SK-N-SH (cell line): Measurements from ENCODE around the gene OLFM1. TPM values are rescaled to one million over a fixed set of nuclear protein-coding genes. Genes with fewer than 3 reads are reported as not detected.

Experiments used
- CTCF ChIA-PET: fragments of 300-600, 350-600 bp; formaldehyde crosslinking; extraction: SDS; loops from one replicate; lab custom pipeline; 2021; lab: Yijun Ruan, JAX
- POLR2A ChIA-PET: fragments of 350-600 bp; sonication (Branson Sonifier 250); formaldehyde crosslinking; extraction: SDS; loops from one replicate; lab custom pipeline; 2020; ENCODE audit warnings: antibody characterized with exemption, inconsistent platforms; lab: Yijun Ruan, JAX
- DNase-seq: peaks from one replicate; pipeline ENCODE4 v3.0.0; 2012
- H2AFZ ChIP-seq: fragments of 200-600 bp; sonication (generic); 2 replicates; pipeline ENCODE4 v1.8.1; 2016; ENCODE audit warnings: antibody characterized with exemption, mild to moderate bottlenecking, low read depth
- H3F3A ChIP-seq: fragments of 200-600 bp; sonication (generic); replicated peaks from 2 replicates; pipeline ENCODE3; 2016; ENCODE audit warnings: antibody characterized with exemption, mild to moderate bottlenecking; ENCODE audit not compliant: insufficient read depth
- H3K27ac ChIP-seq, 2 experiments: fragments of 200-500 bp in 1 of 2; fragments of 200-600 bp in 1 of 2; sonication (Bioruptor generic) in 1 of 2; sonication (generic), shearing (Covaris generic) in 1 of 2; 2 replicates each; pipeline versions ENCODE4 v1.5.1 to v1.6.1; 2014 to 2016; ENCODE audit warnings: low read depth in 2 of 2, inconsistent platforms in 1 of 2, low read length in 1 of 2, mild to moderate bottlenecking in 1 of 2, mixed read lengths in 1 of 2
- H3K27me3 ChIP-seq: fragments of 200-600 bp; sonication (generic), shearing (Covaris generic); 2 replicates; pipeline ENCODE4 v1.6.1; 2016; ENCODE audit warnings: mixed run types; ENCODE audit not compliant: insufficient read depth
- H3K36me3 ChIP-seq, 2 experiments: fragments of 200-500 bp in 1 of 2; fragments of 200-600 bp in 1 of 2; sonication (Bioruptor generic) in 1 of 2; sonication (generic) in 1 of 2; replicated peaks in 1 of 2; 2 replicates each; pipeline versions ENCODE3 to v1.5.1; 2014 to 2016; ENCODE audit warnings: low read length in 1 of 2, mild to moderate bottlenecking in 1 of 2; ENCODE audit not compliant: insufficient read depth in 2 of 2, control insufficient read depth in 1 of 2
- H3K4me1 ChIP-seq, 2 experiments: fragments of 200-500 bp in 1 of 2; fragments of 200-600 bp in 1 of 2; sonication (Bioruptor generic) in 1 of 2; sonication (generic), shearing (Covaris generic) in 1 of 2; 2 replicates each; pipeline versions ENCODE4 v1.5.1 to v1.6.1; 2014 to 2016; ENCODE audit warnings: low read depth in 1 of 2, low read length in 1 of 2, mixed run types in 1 of 2; ENCODE audit not compliant: insufficient read depth in 2 of 2, control insufficient read depth in 1 of 2
- H3K4me2 ChIP-seq: fragments of 200-600 bp; sonication (generic), shearing (Covaris generic); 2 replicates; pipeline ENCODE4 v1.6.1; 2017; ENCODE audit warnings: mixed run types
- H3K4me3 ChIP-seq, 2 experiments: fragments of 200-500 bp in 1 of 2; fragments of 200-600 bp in 1 of 2; sonication (Bioruptor generic) in 1 of 2; sonication (generic), shearing (Covaris generic) in 1 of 2; 2 replicates each; pipeline versions ENCODE4 v1.5.1 to v1.8.1; 2014 to 2016; ENCODE audit warnings: low read depth in 2 of 2, inconsistent platforms in 1 of 2, low read length in 1 of 2, mild to moderate bottlenecking in 1 of 2, mixed read lengths in 1 of 2, moderate library complexity in 1 of 2
- H3K79me2 ChIP-seq: fragments of 200-600 bp; sonication (generic); 2 replicates; pipeline ENCODE4 v1.8.1; 2017; ENCODE audit warnings: mild to moderate bottlenecking; ENCODE audit not compliant: insufficient read depth
- H3K9ac ChIP-seq: fragments of 200-600 bp; sonication (generic); 2 replicates; pipeline ENCODE4 v1.6.1; 2017; ENCODE audit warnings: mixed run types
- H3K9me2 ChIP-seq: fragments of 200-600 bp; sonication (generic); 2 replicates; pipeline ENCODE4 v1.6.1; 2017; ENCODE audit warnings: mixed run types
- H3K9me3 ChIP-seq: fragments of 200-600 bp; sonication (generic); 2 replicates; pipeline ENCODE4 v1.6.1; 2017; ENCODE audit warnings: mixed run types, mild to moderate bottlenecking, moderate library complexity
- H4K20me1 ChIP-seq: fragments of 200-600 bp; sonication (generic); 2 replicates; pipeline ENCODE4 v1.6.1; 2017; ENCODE audit warnings: mild to moderate bottlenecking, mixed run types; ENCODE audit not compliant: insufficient read depth
- EP300 ChIP-seq, 2 experiments: IDR thresholded peaks; 2 replicates each; pipeline versions ENCODE4 v1.4.0 to v1.6.1; 2012; ENCODE audit warnings: borderline replicate concordance in 1 of 2, low read depth in 1 of 2, low read length in 1 of 2
- EZH2phosphoT487 ChIP-seq: fragments of 200-600 bp; sonication (generic); IDR thresholded peaks from 2 replicates; pipeline ENCODE4 v1.6.1; 2017; ENCODE audit warnings: low read depth, mixed run types, mild to moderate bottlenecking, antibody characterized with exemption, moderate library complexity, borderline replicate concordance
- FOSL2 ChIP-seq: IDR thresholded peaks from 2 replicates; pipeline ENCODE4 v1.4.0; 2012; ENCODE audit warnings: low read depth, mild to moderate bottlenecking, moderate library complexity, borderline replicate concordance
- FOXM1 ChIP-seq: IDR thresholded peaks from 2 replicates; pipeline ENCODE4 v1.4.0; 2012; ENCODE audit warnings: low read depth, mild to moderate bottlenecking
- GABPA ChIP-seq: IDR thresholded peaks from 2 replicates; pipeline ENCODE4 v1.4.0; 2012; ENCODE audit warnings: low read depth, mild to moderate bottlenecking
- GATA2 ChIP-seq: sonication (generic); formaldehyde crosslinking; IDR thresholded peaks from 2 replicates; pipeline ENCODE4 v1.5.0; 2020; ENCODE audit warnings: mild to moderate bottlenecking, missing genetic modification reagents
- IRF3 ChIP-seq: fragments of 150-350 bp; IDR thresholded peaks from 2 replicates; pipeline ENCODE4 v1.6.1; 2016; ENCODE audit warnings: mild to moderate bottlenecking, low read depth, low read length
- MEF2A ChIP-seq: IDR thresholded peaks from 2 replicates; pipeline ENCODE4 v1.4.0; 2012; ENCODE audit warnings: low read depth, borderline replicate concordance
- PBX3 ChIP-seq: IDR thresholded peaks from 2 replicates; pipeline ENCODE4; 2012
- RAD21 ChIP-seq: IDR thresholded peaks from 2 replicates; pipeline ENCODE4 v1.6.1; 2012; ENCODE audit warnings: mild to moderate bottlenecking, low read length
- REST ChIP-seq: IDR thresholded peaks from 2 replicates; pipeline ENCODE4 v1.6.1; 2012; ENCODE audit warnings: mild to moderate bottlenecking, low read depth, low read length, moderate library complexity
- RFX5 ChIP-seq: IDR thresholded peaks from 2 replicates; pipeline ENCODE4 v1.6.1; 2012; ENCODE audit warnings: mild to moderate bottlenecking, improper control_type of control experiment, low read length
- SIN3A ChIP-seq: IDR thresholded peaks from 2 replicates; pipeline ENCODE4 v1.6.1; 2012; ENCODE audit warnings: low read depth, mild to moderate bottlenecking, low read length, moderate library complexity, borderline replicate concordance
- TAF1 ChIP-seq: IDR thresholded peaks from 2 replicates; pipeline ENCODE4 v1.6.1; 2012; ENCODE audit warnings: low read depth, mild to moderate bottlenecking, low read length, moderate library complexity, borderline replicate concordance
- TCF12 ChIP-seq: IDR thresholded peaks from 2 replicates; pipeline ENCODE4 v1.4.0; 2012
- WGBS: methylation state at CpG from one replicate; pipeline ENCODE4 v1.1.6; 2017; ENCODE audit warnings: low lambda C conversion rate; 5-methylcytosine and 5-hydroxymethylcytosine counted together
- polyA plus RNA-seq, 3 experiments: library from polyadenylated mRNA; depleted of rRNA; stranded (reverse); fragments of >200 nt; gene quantifications; 2 replicates each; pipeline ENCODE4 v1.2.3, GENCODE V29; 2012
- TF ChIP-seq, protein P1 (sequence below): IDR thresholded peaks from 2 replicates; pipeline ENCODE4 v1.4.0; 2012; ENCODE audit warnings: low read depth, borderline replicate concordance
- TF ChIP-seq, protein P2 (sequence below): fragments of 200-600 bp; sonication (generic); IDR thresholded peaks from 2 replicates; pipeline ENCODE4 v1.6.1; 2017; ENCODE audit warnings: antibody characterized with exemption, mild to moderate bottlenecking, moderate library complexity

OLFM1 gene
- polyA plus RNA-seq, 1 of the 3 experiments (the other 2 are of a cell fraction): 15.9 TPM

GRCh38 chr9:135152614-135153334, 65.3 kb downstream of the OLFM1 start:
- H4K20me1 ChIP-seq: no peaks in the 10 kb centered on the region
- peaks cover 0 to 19% of the 10 kb centered on the region in 2 experiments; a peak in 1 of 4 replicates for H3K4me1 ChIP-seq
- no peaks in the 10 kb centered on the region for H3K9me3 ChIP-seq
- WGBS: 44% methylated on average over 15 of the region's 17 CpGs
- peak; percentile 59 for DNase-seq
- no peaks in the 10 kb centered on the region for H3K27me3 ChIP-seq
- no peak overlapping the region for H2AFZ ChIP-seq
- TF ChIP-seq EZH2phosphoT487: no peak
- no peak for TF ChIP-seq GABPA
- TF ChIP-seq TCF12: no peak
- TF ChIP-seq PBX3: no peak
- TF ChIP-seq SIN3A: no peak
- TF ChIP-seq FOSL2: no peak
- no peak for TF ChIP-seq TAF1
- TF ChIP-seq RFX5: no peak
- TF ChIP-seq, protein P1, sequence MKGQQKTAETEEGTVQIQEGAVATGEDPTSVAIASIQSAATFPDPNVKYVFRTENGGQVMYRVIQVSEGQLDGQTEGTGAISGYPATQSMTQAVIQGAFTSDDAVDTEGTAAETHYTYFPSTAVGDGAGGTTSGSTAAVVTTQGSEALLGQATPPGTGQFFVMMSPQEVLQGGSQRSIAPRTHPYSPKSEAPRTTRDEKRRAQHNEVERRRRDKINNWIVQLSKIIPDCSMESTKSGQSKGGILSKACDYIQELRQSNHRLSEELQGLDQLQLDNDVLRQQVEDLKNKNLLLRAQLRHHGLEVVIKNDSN: no peak
- no peak for TF ChIP-seq IRF3
- TF ChIP-seq FOXM1: no peak
- TF ChIP-seq EP300 (IDR thresholded peaks at IDR 0.05; ENCODE audit: borderline replicate concordance in 1 of 2, low read depth in 1 of 2, low read length in 1 of 2): no peak
- TF ChIP-seq, all 33 proteins: peak for 0
- Histone ChIP-seq H3K27ac (no peak overlapping the region), H3K9ac (no peak overlapping the region), H3F3A (no peaks in the 10 kb centered on the region), H3K9me2 (no peaks in the 10 kb centered on the region), H3K36me3 (no peaks in the 10 kb centered on the region), H3K79me2 (no peaks in the 10 kb centered on the region), H3K4me3 (no peak overlapping the region), H3K4me2 (no peak overlapping the region)
- ChIA-PET POLR2A (no interaction called here), CTCF (interaction anchor here (1.0 to 1.2 kb wide), 3 partner anchors 12 to 64 kb away, joined by 3 to 5 read pairs (median 4); no protein-coding TSS in a partner anchor)

- H3K9me3 ChIP-seq: no peaks in the 10 kb centered on the region
- POLR2A ChIA-PET: no interaction called here
- WGBS: 46% methylated on average over 11 of the region's 11 CpGs
- TF ChIP-seq, protein P2, sequence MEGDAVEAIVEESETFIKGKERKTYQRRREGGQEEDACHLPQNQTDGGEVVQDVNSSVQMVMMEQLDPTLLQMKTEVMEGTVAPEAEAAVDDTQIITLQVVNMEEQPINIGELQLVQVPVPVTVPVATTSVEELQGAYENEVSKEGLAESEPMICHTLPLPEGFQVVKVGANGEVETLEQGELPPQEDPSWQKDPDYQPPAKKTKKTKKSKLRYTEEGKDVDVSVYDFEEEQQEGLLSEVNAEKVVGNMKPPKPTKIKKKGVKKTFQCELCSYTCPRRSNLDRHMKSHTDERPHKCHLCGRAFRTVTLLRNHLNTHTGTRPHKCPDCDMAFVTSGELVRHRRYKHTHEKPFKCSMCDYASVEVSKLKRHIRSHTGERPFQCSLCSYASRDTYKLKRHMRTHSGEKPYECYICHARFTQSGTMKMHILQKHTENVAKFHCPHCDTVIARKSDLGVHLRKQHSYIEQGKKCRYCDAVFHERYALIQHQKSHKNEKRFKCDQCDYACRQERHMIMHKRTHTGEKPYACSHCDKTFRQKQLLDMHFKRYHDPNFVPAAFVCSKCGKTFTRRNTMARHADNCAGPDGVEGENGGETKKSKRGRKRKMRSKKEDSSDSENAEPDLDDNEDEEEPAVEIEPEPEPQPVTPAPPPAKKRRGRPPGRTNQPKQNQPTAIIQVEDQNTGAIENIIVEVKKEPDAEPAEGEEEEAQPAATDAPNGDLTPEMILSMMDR: no peak
- TF ChIP-seq GABPA (no peak), TAF1 (no peak), REST (no peak), TCF12 (no peak), RAD21 (no peak), MEF2A (no peak), GATA2 (CRISPR knock-in tag) (no peak)
Observed at GRCh38 chr9:135154050-135154615, 66.7 kb downstream of the OLFM1 start.

More at GRCh38 chr9:135154050-135154615, 66.7 kb downstream of the OLFM1 start:
- Histone ChIP-seq H3K36me3 (no peaks in the 10 kb centered on the region), H3K4me2 (no peak overlapping the region), H3K9me2 (no peaks in the 10 kb centered on the region), H3K9ac (no peak overlapping the region), H3K27me3 (no peaks in the 10 kb centered on the region), H2AFZ (no peak overlapping the region), H3K4me1 (peaks cover 0 to 19% of the 10 kb centered on the region in 2 experiments; a peak in 1 of 4 replicates), H3K27ac (no peak overlapping the region), H3K4me3 (no peak overlapping the region), H3F3A (no peaks in the 10 kb centered on the region), H3K79me2 (no peaks in the 10 kb centered on the region), H4K20me1 (no peaks in the 10 kb centered on the region)
- CTCF ChIA-PET: interaction anchor here (1.2 to 1.4 kb wide), 4 partner anchors 11 to 68 kb away, joined by 3 to 4 read pairs (median 3); no protein-coding TSS in a partner anchor
- DNase-seq: no peak
